Measurements from ENCODE around the gene SLC6A14. TPM values are rescaled to one million over a fixed set of nuclear protein-coding genes. Genes with fewer than 3 reads are reported as not detected.

SLC6A14 gene, protein sequence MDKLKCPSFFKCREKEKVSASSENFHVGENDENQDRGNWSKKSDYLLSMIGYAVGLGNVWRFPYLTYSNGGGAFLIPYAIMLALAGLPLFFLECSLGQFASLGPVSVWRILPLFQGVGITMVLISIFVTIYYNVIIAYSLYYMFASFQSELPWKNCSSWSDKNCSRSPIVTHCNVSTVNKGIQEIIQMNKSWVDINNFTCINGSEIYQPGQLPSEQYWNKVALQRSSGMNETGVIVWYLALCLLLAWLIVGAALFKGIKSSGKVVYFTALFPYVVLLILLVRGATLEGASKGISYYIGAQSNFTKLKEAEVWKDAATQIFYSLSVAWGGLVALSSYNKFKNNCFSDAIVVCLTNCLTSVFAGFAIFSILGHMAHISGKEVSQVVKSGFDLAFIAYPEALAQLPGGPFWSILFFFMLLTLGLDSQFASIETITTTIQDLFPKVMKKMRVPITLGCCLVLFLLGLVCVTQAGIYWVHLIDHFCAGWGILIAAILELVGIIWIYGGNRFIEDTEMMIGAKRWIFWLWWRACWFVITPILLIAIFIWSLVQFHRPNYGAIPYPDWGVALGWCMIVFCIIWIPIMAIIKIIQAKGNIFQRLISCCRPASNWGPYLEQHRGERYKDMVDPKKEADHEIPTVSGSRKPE
- not detected in 2 replicates for total RNA-seq

DNA sequence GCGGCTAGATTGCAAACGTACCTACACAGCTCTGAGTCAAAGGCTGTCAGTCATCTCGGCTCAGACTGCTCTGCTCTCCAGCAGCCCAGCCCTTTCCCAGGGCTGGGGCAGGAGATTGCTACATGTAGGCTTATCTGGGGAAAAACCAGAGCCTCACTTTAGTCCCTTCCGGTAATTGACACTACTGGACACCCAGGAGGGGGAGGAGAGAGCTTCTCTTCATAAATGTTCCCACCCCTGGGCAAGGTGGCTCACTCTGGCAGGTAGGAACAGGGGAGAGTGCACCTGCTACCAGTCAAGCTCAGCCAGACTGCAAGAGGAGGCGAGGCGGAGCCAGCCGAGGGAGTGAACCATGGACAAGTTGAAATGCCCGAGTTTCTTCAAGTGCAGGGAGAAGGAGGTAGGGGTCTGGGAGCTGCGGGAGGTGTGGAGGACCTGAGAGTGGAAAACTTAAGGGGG lies at the start of gene SLC6A14:
Gene SLC6A14, plus strand, starts transcription at position 249 of the 459 bp plus-strand sequence. Its CDS starts 104 bp downstream, at position 353.

DNA sequence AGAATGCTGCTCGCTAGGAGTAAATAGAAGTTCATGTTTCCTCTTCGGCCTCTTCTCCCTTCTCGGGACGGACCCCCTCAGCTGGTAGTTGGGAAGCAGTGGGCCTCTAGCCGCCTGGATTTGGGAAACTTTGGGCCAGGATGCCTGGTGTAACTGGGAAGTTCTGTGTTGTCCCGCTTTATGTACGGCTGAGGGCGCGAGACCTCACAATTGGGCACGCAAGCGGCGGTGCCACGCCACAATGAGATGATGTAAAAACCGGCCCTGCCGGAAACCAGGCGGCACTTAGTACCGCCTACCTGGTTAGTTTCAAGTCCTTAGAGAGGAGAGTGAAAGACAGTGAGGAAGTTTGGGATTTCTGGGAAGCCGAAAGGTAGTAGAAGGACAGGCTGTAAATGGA lies 26.4 kb downstream of the SLC6A14 start, which contains the start of gene CT83:
Gene CT83, minus strand, starts transcription at position 155 of the 400 bp plus-strand sequence. Its CDS starts 120 bp downstream, at position 35.

Other genes starting within 250 kb of the SLC6A14 start
- not detected in 2 replicates for gene CT83, start 26.4 kb downstream of the SLC6A14 start, total RNA-seq

Data from regular cardiac myocyte (primary cell).